GM12878 (cell line): ENCODE measurements around the gene TPMT.

Experiments
- FOXK2 ChIP-seq: fragments of 450-650 bp; IDR thresholded peaks from 2 replicates; pipeline ENCODE4 v1.6.1; 2017; ENCODE audit warnings: mild to moderate bottlenecking, moderate library complexity
- REST ChIP-seq: IDR thresholded peaks from 2 replicates; pipeline ENCODE4 v1.6.1; 2012; ENCODE audit warnings: mild to moderate bottlenecking, low read depth, low read length

DNA sequence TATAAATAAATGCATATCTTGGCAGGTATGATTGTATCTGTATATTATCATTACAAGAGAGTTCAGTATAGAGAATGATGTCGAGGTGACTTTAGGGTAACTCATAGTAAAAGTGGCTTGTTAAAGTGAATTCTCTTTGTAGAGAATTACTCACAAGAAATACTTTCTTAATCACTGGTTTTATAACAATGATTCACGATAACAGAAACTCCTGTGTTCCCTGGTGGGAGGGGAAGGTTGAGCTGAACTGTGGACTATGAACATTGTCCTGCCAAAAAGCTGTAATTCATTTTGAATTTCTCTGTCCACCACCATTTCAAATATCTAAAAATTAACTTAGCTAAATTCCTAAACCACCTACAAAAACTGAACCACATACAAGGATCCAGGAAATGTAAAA is 7.7 kb downstream of the TPMT start:
- TF ChIP-seq REST (no peak), FOXK2 (no peak)
